GM21576 (cell line): Measurements from ENCODE around the gene COL6A3.

Experiments
- ATAC-seq: cut with Tn5 transposase; IDR thresholded peaks from one replicate; pipeline ENCODE4 v1.9.1; 2021; ENCODE audit warnings: mild to moderate bottlenecking, moderate library complexity; ENCODE audit not compliant: unreplicated experiment

COL6A3 gene

GRCh38 chr2:237298151-237299118, 115.5 kb downstream of the COL6A3 start:
- ATAC-seq: no peak

GRCh38 chr2:237297421-237298150, 116.4 kb downstream of the COL6A3 start:
- no peak for ATAC-seq

- ATAC-seq: no peak
These were observed 117.2 kb downstream of the COL6A3 start for GRCh38 chr2:237296756-237297155.

- no peak for ATAC-seq
These were observed 118.0 kb downstream of the COL6A3 start for GRCh38 chr2:237295889-237296480.

GRCh38 chr2:237294460-237294859, 119.5 kb downstream of the COL6A3 start:
- ATAC-seq: no peak

GRCh38 chr2:237293978-237294377, 120.0 kb downstream of the COL6A3 start:
- ATAC-seq: no peak

- ATAC-seq: no peak
These were observed 122.7 kb downstream of the COL6A3 start for GRCh38 chr2:237291138-237291792.

- ATAC-seq: no peak
These were observed 123.7 kb downstream of the COL6A3 start for GRCh38 chr2:237290261-237290660.

GRCh38 chr2:237289139-237289538, 124.8 kb downstream of the COL6A3 start:
- ATAC-seq: no peak

- ATAC-seq: no peak
These were observed 126.1 kb downstream of the COL6A3 start for GRCh38 chr2:237287872-237288271.

- ATAC-seq: no peak
These were observed 130.6 kb downstream of the COL6A3 start for GRCh38 chr2:237283131-237283928.

- ATAC-seq: no peak
These were observed 131.3 kb downstream of the COL6A3 start for GRCh38 chr2:237282568-237283128.

GRCh38 chr2:237281836-237282306, 132.1 kb downstream of the COL6A3 start:
- no peak for ATAC-seq

- no peak for ATAC-seq
These were observed 133.0 kb downstream of the COL6A3 start for GRCh38 chr2:237280939-237281338.

GRCh38 chr2:237280229-237280628, 133.7 kb downstream of the COL6A3 start:
- no peak for ATAC-seq

- no peak for ATAC-seq
These were observed 134.8 kb downstream of the COL6A3 start for GRCh38 chr2:237279012-237279768.

GRCh38 chr2:237278568-237278967, 135.4 kb downstream of the COL6A3 start:
- no peak for ATAC-seq

GRCh38 chr2:237276716-237277490, 137.1 kb downstream of the COL6A3 start:
- no peak for ATAC-seq
